IMR-90 (cell line): Measurements from ENCODE around the gene ATP2C2. TPM values are rescaled to one million over a fixed set of nuclear protein-coding genes. Genes with fewer than 3 reads are reported as not detected.

ENCODE experiments used
- ATAC-seq: fragments of 200-7000 bp; cut with Tn5 transposase; 2 replicates; pipeline ENCODE4 v1.9.1; 2020; ENCODE audit warnings: low read depth, mild to moderate bottlenecking, moderate library complexity
- BruUV-seq: library from RNA; stranded (reverse); fragments of 400-500 nt; replicated peaks from 2 replicates; lab custom pipeline; 2021; lab: Mats Ljungman, UMichigan
- CTCF ChIA-PET: fragments of 300-600 bp; formaldehyde crosslinking; extraction: SDS; loops from one replicate; lab custom pipeline; 2021; ENCODE audit warnings: antibody characterized with exemption; lab: Yijun Ruan, JAX
- POLR2A ChIA-PET: fragments of 300-600 bp; sonication (Branson Sonifier 250); formaldehyde crosslinking; loops from one replicate; lab custom pipeline; 2022; ENCODE audit warnings: antibody characterized with exemption; ENCODE audit not compliant: unreplicated experiment; lab: Charles Lee
- DNase-seq: peaks from one replicate; pipeline ENCODE4 v3.0.0; 2013
- H2AFZ ChIP-seq: replicated peaks from 2 replicates; pipeline ENCODE3; 2013; ENCODE audit warnings: low read length, mild to moderate bottlenecking; ENCODE audit not compliant: poor library complexity
- H2AK5ac ChIP-seq: 2 replicates; pipeline ENCODE4 v1.6.1; 2013; ENCODE audit warnings: low read depth, low read length, inconsistent platforms
- H2AK9ac ChIP-seq: replicated peaks from 2 replicates; pipeline ENCODE3; 2013; ENCODE audit warnings: mild to moderate bottlenecking, low read depth, low read length, moderate library complexity; ENCODE audit not compliant: poor library complexity
- H2BK120ac ChIP-seq: 2 replicates; pipeline ENCODE4 v1.6.1; 2013; ENCODE audit warnings: low read depth, low read length, inconsistent platforms
- H2BK15ac ChIP-seq: 3 replicates; pipeline ENCODE4 v1.6.1; 2013; ENCODE audit warnings: low read depth, low read length, inconsistent platforms
- H2BK20ac ChIP-seq: 2 replicates; pipeline ENCODE4 v1.6.1; 2013; ENCODE audit warnings: low read depth, mild to moderate bottlenecking, inconsistent platforms, low read length, moderate library complexity
- H2BK5ac ChIP-seq: 2 replicates; pipeline ENCODE4 v1.6.1; 2013; ENCODE audit warnings: mild to moderate bottlenecking, low read depth, low read length, inconsistent platforms; ENCODE audit not compliant: poor library complexity, severe bottlenecking
- H3K14ac ChIP-seq: replicated peaks from 2 replicates; pipeline ENCODE4 v1.6.1; 2013; ENCODE audit warnings: low read depth, low read length, inconsistent platforms
- H3K18ac ChIP-seq: 2 replicates; pipeline ENCODE4 v1.6.1; 2013; ENCODE audit warnings: low read depth, low read length, control low read depth
- H3K23ac ChIP-seq: 2 replicates; pipeline ENCODE4 v1.6.1; 2013; ENCODE audit warnings: low read depth, low read length, inconsistent platforms
- H3K27ac ChIP-seq: 2 replicates; pipeline ENCODE4 v1.5.1; 2013; ENCODE audit warnings: mild to moderate bottlenecking, control low read depth, low read length; ENCODE audit not compliant: insufficient read depth
- H3K27me3 ChIP-seq: 2 replicates; pipeline ENCODE4 v1.6.1; 2013; ENCODE audit warnings: low read length; ENCODE audit not compliant: control insufficient read depth, insufficient read depth
- H3K36me3 ChIP-seq: 2 replicates; pipeline ENCODE4 v1.6.1; 2013; ENCODE audit warnings: low read length, mixed read lengths; ENCODE audit not compliant: control insufficient read depth, insufficient read depth
- H3K4ac ChIP-seq: 2 replicates; pipeline ENCODE4 v1.6.1; 2013; ENCODE audit warnings: low read depth, low read length, inconsistent platforms
- H3K4me1 ChIP-seq: 2 replicates; pipeline ENCODE4 v1.6.1; 2013; ENCODE audit warnings: low read length, mixed read lengths; ENCODE audit not compliant: control insufficient read depth, insufficient read depth
- H3K4me2 ChIP-seq: 2 replicates; pipeline ENCODE4 v1.6.1; 2013; ENCODE audit warnings: low read depth, mild to moderate bottlenecking, control low read depth, low read length, moderate library complexity
- H3K4me3 ChIP-seq: 2 replicates; pipeline ENCODE4 v1.5.1; 2013; ENCODE audit warnings: low read depth, mild to moderate bottlenecking, control low read depth, low read length, moderate library complexity; ENCODE audit not compliant: insufficient read depth
- H3K56ac ChIP-seq: 2 replicates; pipeline ENCODE4 v1.6.1; 2013; ENCODE audit warnings: low read length, inconsistent platforms; ENCODE audit not compliant: insufficient read depth; ENCODE audit errors: extremely low read depth
- H3K79me1 ChIP-seq, 2 experiments: 2 replicates each; pipeline ENCODE4 v1.6.1; 2013; ENCODE audit warnings: low read length in 2 of 2, inconsistent platforms in 1 of 2, low read depth in 1 of 2
- H3K9ac ChIP-seq: 2 replicates; pipeline ENCODE4 v1.6.1; 2013; ENCODE audit warnings: low read depth, low read length, control low read depth
- H3K9me1 ChIP-seq: 2 replicates; pipeline ENCODE4 v1.6.1; 2013; ENCODE audit warnings: low read length, inconsistent platforms; ENCODE audit not compliant: insufficient read depth
- H3K9me3 ChIP-seq: 2 replicates; pipeline ENCODE4 v1.6.1; 2013; ENCODE audit warnings: low read length; ENCODE audit not compliant: control insufficient read depth, insufficient read depth
- H4K20me1 ChIP-seq: 2 replicates; pipeline ENCODE4 v1.6.1; 2013; ENCODE audit warnings: low read length, inconsistent platforms; ENCODE audit not compliant: insufficient read depth
- H4K5ac ChIP-seq: 2 replicates; pipeline ENCODE4 v1.6.1; 2013; ENCODE audit warnings: mild to moderate bottlenecking, low read depth, low read length, control low read depth
- H4K8ac ChIP-seq, 2 experiments: 2 replicates each; pipeline ENCODE4 v1.6.1; 2013; ENCODE audit warnings: low read depth in 2 of 2, low read length in 2 of 2, control low read depth in 1 of 2, inconsistent platforms in 1 of 2
- H4K91ac ChIP-seq: 2 replicates; pipeline ENCODE4 v1.6.1; 2013; ENCODE audit warnings: low read depth, low read length, inconsistent platforms; ENCODE audit not compliant: insufficient read depth
- BHLHE40 ChIP-seq: fragments of 150-350 bp; IDR thresholded peaks from 2 replicates; pipeline ENCODE4 v1.6.1; 2016; ENCODE audit warnings: mild to moderate bottlenecking, low read depth, low read length
- FOS ChIP-seq: fragments of 150-350 bp; IDR thresholded peaks from 2 replicates; pipeline ENCODE4 v1.6.1; 2016; ENCODE audit warnings: low read depth, low read length
- MAFK ChIP-seq: IDR thresholded peaks from 2 replicates; pipeline ENCODE4 v1.6.1; 2012; ENCODE audit warnings: low read depth, low read length, improper control_type of control experiment
- MXI1 ChIP-seq: IDR thresholded peaks from 2 replicates; pipeline ENCODE4 v1.6.1; 2012; ENCODE audit warnings: low read depth, mild to moderate bottlenecking, low read length, moderate library complexity, borderline replicate concordance
- WGBS, 2 experiments: methylation state at CpG; one replicate each; pipeline versions ENCODE4 v1.1.5 to v1.1.7; 2013; ENCODE audit warnings: missing lambda C conversion rate in 2 of 2; ENCODE audit not compliant: insufficient read length in 1 of 2; ENCODE audit errors: extremely low coverage in 2 of 2; 5-methylcytosine and 5-hydroxymethylcytosine counted together
- dilution Hi-C: fragments of 300-500 bp; cut with HindIII; formaldehyde crosslinking; loops from one replicate; pipeline ENCODE4 v1.14.3; 2018; ENCODE audit warnings: low sequenced_read_pairs; ENCODE audit not compliant: unreplicated experiment
- in situ Hi-C: fragments of 300-500 bp; cut with MboI; formaldehyde crosslinking; loops from 3 replicates; pipeline ENCODE4 v1.14.3; 2019; ENCODE audit warnings: low sequenced_read_pairs, inconsistent platforms, mixed read lengths
- intact Hi-C: fragments of 100-400 bp; cut with micrococcal nuclease; formaldehyde crosslinking; loops from 2 replicates; pipeline ENCODE4 v1.10.0; 2022
- polyA plus RNA-seq, 3 experiments: library from polyadenylated mRNA; depleted of rRNA; stranded (reverse); fragments of >200 nt; gene quantifications; 2 replicates each; pipeline ENCODE4 v1.2.3, GENCODE V29; 2012; ENCODE audit warnings: low replicate concordance in 1 of 3
- total RNA-seq: library from RNA; depleted of rRNA; stranded (reverse); fragments of >200 nt; gene quantifications from 2 replicates; pipeline ENCODE4 v1.2.3, GENCODE V29; 2012

Gene ATP2C2
- total and polyA plus RNA-seq, 2 of the 4 experiments (the other 2 are of a cell fraction): not detected

DNA sequence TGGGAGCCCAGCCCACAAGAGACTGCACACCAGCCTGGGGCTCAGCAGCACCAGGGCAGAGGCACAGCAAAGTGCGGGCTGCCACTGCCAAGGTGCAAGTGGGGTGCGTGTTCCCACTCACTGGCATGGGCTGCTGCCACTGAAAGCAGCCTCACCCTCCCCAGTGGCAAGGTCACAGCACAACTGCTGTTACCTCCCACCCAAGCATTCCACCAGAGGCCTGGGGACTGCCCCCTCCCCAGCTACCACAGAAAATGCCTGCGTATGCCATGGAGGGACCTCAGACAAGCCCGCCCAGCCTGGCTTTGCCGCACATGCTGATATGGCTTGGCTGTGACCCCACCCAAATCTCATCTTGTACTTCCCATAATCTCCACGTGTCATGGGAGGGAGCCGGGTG is 103.0 kb downstream of the ATP2C2 start:
- no peak for DNase-seq
- peaks cover 7% of the 10 kb centered on the region for H3K36me3 ChIP-seq
- no peak overlapping the region for H3K18ac ChIP-seq
- intact Hi-C loops: no loop called here
- H3K56ac ChIP-seq: no peak overlapping the region
- no TSS peak for BruUV-seq
- TF ChIP-seq MXI1: no peak
- TF ChIP-seq MAFK: no peak
- no peak for TF ChIP-seq BHLHE40
- TF ChIP-seq FOS: no peak
- POLR2A ChIA-PET: no interaction called here
- no peak overlapping the region for H4K5ac ChIP-seq
- peaks cover under 1% of the 10 kb centered on the region; the same call in 1 of the 2 replicates for H3K9me1 ChIP-seq
- no peak overlapping the region for H4K8ac ChIP-seq
- no peak overlapping the region for H3K9ac ChIP-seq
- CTCF ChIA-PET: no interaction called here
- no peak overlapping the region for H3K14ac ChIP-seq
- no peak overlapping the region for H3K23ac ChIP-seq
- no peak overlapping the region for H3K4me3 ChIP-seq
- H2BK15ac ChIP-seq: no peak overlapping the region
- H2AFZ ChIP-seq: no peak overlapping the region
- no peak overlapping the region for H2AK9ac ChIP-seq
- peaks cover 5% of the 10 kb centered on the region; the same call in 1 of the 2 replicates for H4K20me1 ChIP-seq
- H3K27ac ChIP-seq: no peak overlapping the region
- H3K4me2 ChIP-seq: no peak overlapping the region
- no peak overlapping the region for H2AK5ac ChIP-seq
- no peak overlapping the region for H3K4ac ChIP-seq
- dilution Hi-C loops: no loop called here
- H3K79me1 ChIP-seq: peaks cover 14 to 47% of the 10 kb centered on the region in 2 experiments
- H3K4me1 ChIP-seq: peaks cover 2% of the 10 kb centered on the region; the same call in 1 of the 2 replicates
- H2BK5ac ChIP-seq: no peak overlapping the region
- no CpG with 5 or more reads among the region's 7 CpGs for WGBS, 2 experiments
- in situ Hi-C loops: no loop called here
- no peak overlapping the region for H2BK20ac ChIP-seq
- no peaks in the 10 kb centered on the region for H3K27me3 ChIP-seq
- H2BK120ac ChIP-seq: no peak overlapping the region
- no peak for ATAC-seq
- peaks cover 10% of the 10 kb centered on the region for H3K9me3 ChIP-seq
- no peak overlapping the region for H4K91ac ChIP-seq
